ENCODE data around the gene RNF128.

DNA sequence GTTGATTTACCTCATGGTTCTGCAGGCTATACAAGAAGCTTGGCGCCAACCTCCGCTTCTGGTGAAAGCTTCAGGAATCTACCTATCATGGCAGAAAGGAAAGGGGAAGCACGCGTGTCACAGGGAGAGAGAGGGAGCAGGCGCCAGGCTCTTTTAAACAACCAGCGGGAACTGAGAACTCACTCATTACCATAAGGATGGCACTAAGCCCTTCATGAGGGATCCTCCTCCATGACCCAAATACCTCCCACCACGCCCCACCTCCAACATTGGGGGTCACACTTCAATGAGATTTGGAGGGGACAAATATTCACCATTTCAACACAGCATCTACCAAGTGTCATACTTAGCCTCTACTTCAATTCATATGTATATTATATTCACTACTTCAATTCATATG lies 57.2 kb downstream of the RNF128 start:
- TF ChIP-seq SIN3A (IDR thresholded peaks at IDR 0.05; ENCODE audit: borderline replicate concordance, low read depth, low read length): no peak
- TF ChIP-seq, protein P1, sequence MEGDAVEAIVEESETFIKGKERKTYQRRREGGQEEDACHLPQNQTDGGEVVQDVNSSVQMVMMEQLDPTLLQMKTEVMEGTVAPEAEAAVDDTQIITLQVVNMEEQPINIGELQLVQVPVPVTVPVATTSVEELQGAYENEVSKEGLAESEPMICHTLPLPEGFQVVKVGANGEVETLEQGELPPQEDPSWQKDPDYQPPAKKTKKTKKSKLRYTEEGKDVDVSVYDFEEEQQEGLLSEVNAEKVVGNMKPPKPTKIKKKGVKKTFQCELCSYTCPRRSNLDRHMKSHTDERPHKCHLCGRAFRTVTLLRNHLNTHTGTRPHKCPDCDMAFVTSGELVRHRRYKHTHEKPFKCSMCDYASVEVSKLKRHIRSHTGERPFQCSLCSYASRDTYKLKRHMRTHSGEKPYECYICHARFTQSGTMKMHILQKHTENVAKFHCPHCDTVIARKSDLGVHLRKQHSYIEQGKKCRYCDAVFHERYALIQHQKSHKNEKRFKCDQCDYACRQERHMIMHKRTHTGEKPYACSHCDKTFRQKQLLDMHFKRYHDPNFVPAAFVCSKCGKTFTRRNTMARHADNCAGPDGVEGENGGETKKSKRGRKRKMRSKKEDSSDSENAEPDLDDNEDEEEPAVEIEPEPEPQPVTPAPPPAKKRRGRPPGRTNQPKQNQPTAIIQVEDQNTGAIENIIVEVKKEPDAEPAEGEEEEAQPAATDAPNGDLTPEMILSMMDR (IDR thresholded peaks at IDR 0.05): no peak
- no peak for TF ChIP-seq USF2 (IDR thresholded peaks at IDR 0.05; ENCODE audit: borderline replicate concordance, low read depth, low read length)
- TF ChIP-seq POLR2AphosphoS5 (IDR thresholded peaks at IDR 0.05; ENCODE audit: low read depth, low read length): no peak
- TF ChIP-seq FOSL2 (IDR thresholded peaks at IDR 0.05; ENCODE audit: borderline replicate concordance, low read depth): no peak
- no peak for TF ChIP-seq EP300 (IDR thresholded peaks at IDR 0.05; ENCODE audit: borderline replicate concordance in 1 of 2, low read depth in 1 of 2, low read length in 1 of 2)
- no peak for TF ChIP-seq TEAD4 (IDR thresholded peaks at IDR 0.05; ENCODE audit: borderline replicate concordance, insufficient read depth)
- TF ChIP-seq EZH2phosphoT487 (IDR thresholded peaks at IDR 0.05; ENCODE audit: borderline replicate concordance, low read depth): no peak
- TF ChIP-seq, protein P2, sequence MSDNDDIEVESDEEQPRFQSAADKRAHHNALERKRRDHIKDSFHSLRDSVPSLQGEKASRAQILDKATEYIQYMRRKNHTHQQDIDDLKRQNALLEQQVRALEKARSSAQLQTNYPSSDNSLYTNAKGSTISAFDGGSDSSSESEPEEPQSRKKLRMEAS (IDR thresholded peaks at IDR 0.05; ENCODE audit: low read depth): no peak
- no peak for TF ChIP-seq GATA2 (CRISPR knock-in tag; IDR thresholded peaks at IDR 0.05)
- TF ChIP-seq, protein P3, sequence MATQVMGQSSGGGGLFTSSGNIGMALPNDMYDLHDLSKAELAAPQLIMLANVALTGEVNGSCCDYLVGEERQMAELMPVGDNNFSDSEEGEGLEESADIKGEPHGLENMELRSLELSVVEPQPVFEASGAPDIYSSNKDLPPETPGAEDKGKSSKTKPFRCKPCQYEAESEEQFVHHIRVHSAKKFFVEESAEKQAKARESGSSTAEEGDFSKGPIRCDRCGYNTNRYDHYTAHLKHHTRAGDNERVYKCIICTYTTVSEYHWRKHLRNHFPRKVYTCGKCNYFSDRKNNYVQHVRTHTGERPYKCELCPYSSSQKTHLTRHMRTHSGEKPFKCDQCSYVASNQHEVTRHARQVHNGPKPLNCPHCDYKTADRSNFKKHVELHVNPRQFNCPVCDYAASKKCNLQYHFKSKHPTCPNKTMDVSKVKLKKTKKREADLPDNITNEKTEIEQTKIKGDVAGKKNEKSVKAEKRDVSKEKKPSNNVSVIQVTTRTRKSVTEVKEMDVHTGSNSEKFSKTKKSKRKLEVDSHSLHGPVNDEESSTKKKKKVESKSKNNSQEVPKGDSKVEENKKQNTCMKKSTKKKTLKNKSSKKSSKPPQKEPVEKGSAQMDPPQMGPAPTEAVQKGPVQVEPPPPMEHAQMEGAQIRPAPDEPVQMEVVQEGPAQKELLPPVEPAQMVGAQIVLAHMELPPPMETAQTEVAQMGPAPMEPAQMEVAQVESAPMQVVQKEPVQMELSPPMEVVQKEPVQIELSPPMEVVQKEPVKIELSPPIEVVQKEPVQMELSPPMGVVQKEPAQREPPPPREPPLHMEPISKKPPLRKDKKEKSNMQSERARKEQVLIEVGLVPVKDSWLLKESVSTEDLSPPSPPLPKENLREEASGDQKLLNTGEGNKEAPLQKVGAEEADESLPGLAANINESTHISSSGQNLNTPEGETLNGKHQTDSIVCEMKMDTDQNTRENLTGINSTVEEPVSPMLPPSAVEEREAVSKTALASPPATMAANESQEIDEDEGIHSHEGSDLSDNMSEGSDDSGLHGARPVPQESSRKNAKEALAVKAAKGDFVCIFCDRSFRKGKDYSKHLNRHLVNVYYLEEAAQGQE (IDR thresholded peaks at IDR 0.05; ENCODE audit: low read depth, low read length): no peak
- TF ChIP-seq SMC3 (IDR thresholded peaks at IDR 0.05; ENCODE audit: low read depth, low read length): no peak
- TF ChIP-seq IRF3 (IDR thresholded peaks at IDR 0.05; ENCODE audit: low read depth, low read length): no peak
